HG03066 (cell line): ENCODE measurements around the gene BLNK.

Source experiments
- ATAC-seq: cut with Tn5 transposase; IDR thresholded peaks from one replicate; pipeline ENCODE4 v1.9.1; 2021; ENCODE audit warnings: low read depth; ENCODE audit not compliant: unreplicated experiment

Gene BLNK

GRCh38 chr10:96289218-96289910 is 18.0 kb upstream of the BLNK start:
- ATAC-seq = no peak

GRCh38 chr10:96288151-96288621 is 16.8 kb upstream of the BLNK start:
- peak; percentile 61 for ATAC-seq

- peak; percentile 61 for ATAC-seq
Observed at GRCh38 chr10:96287392-96288105, 16.2 kb upstream of the BLNK start.

GRCh38 chr10:96285331-96285752 is 14.0 kb upstream of the BLNK start:
- no peak for ATAC-seq

GRCh38 chr10:96283756-96284155 is 12.4 kb upstream of the BLNK start:
- no peak for ATAC-seq

- ATAC-seq = no peak
Observed at GRCh38 chr10:96283351-96283750, 12.0 kb upstream of the BLNK start.

- no peak for ATAC-seq
Observed at GRCh38 chr10:96281444-96282029, 10.2 kb upstream of the BLNK start.

- ATAC-seq = no peak
Observed at GRCh38 chr10:96280859-96281258, 9.5 kb upstream of the BLNK start.

- no peak for ATAC-seq
Observed at GRCh38 chr10:96279191-96279641, 7.8 kb upstream of the BLNK start.

GRCh38 chr10:96276831-96277230 is 5.5 kb upstream of the BLNK start:
- no peak for ATAC-seq

- no peak for ATAC-seq
Observed at GRCh38 chr10:96276426-96276825, 5.1 kb upstream of the BLNK start.

GRCh38 chr10:96275685-96276418 is 4.5 kb upstream of the BLNK start:
- ATAC-seq = no peak

- ATAC-seq = no peak
Observed at GRCh38 chr10:96272316-96273280, 1.2 kb upstream of the BLNK start.

- ATAC-seq = no peak
Observed at GRCh38 chr10:96270571-96270970, 798 bp downstream of the BLNK start.

- ATAC-seq = no peak
Observed at GRCh38 chr10:96269438-96270300, 1.7 kb downstream of the BLNK start.

- ATAC-seq = no peak
Observed at GRCh38 chr10:96268341-96268909, 2.9 kb downstream of the BLNK start.

GRCh38 chr10:96267234-96267705 is 4.1 kb downstream of the BLNK start:
- ATAC-seq = no peak

GRCh38 chr10:96266118-96266770 is 5.1 kb downstream of the BLNK start:
- no peak for ATAC-seq
